ENCODE results near the gene MBD3. TPM values are rescaled to one million over a fixed set of nuclear protein-coding genes. Genes with fewer than 3 reads are reported as not detected.
A peak's percentile ranks its signal among the peaks of the same experiment; 100 is the strongest.
"Not testable (repeated sequence)": the region's sequence is repeated elsewhere in the genome, so short reads cannot be mapped to it uniquely, and the experiment has no call there.

MBD3 gene
- 84.2 and 84.5 TPM in 2 replicates for total RNA-seq
- 56.3 and 66.6 TPM in 2 replicates for polyA plus RNA-seq

GRCh38 chr19:1592755-1593500, at the start of gene MBD3:
Gene MBD3, minus strand, starts transcription at chr19:1592865. Its CDS starts 234 bp downstream, at chr19:1592631.
- peak within 1 kb of the TSS; percentile 99 for H3K27ac ChIP-seq
- peak within 1 kb of the TSS; percentile 97 for H3K4me3 ChIP-seq
- H3K79me2 ChIP-seq = peaks cover 42% of the 10 kb centered on the region
- H3K27me3 ChIP-seq = no peaks in the 10 kb centered on the region
- 7% methylated on average over 34 of the region's 68 CpGs for WGBS (ENCODE audit: low lambda C conversion rate, missing lambda C conversion rate)
- H3K9me2 ChIP-seq (replicated peaks; ENCODE audit: insufficient read depth) = no peaks in the 10 kb centered on the region
- peak within 1 kb of the TSS; percentile 67 for H2AFZ ChIP-seq
- H4K20me1 ChIP-seq (ENCODE audit: insufficient read depth, poor library complexity, severe bottlenecking) = peaks cover 36% of the 10 kb centered on the region
- H3K4me2 ChIP-seq = peak within 1 kb of the TSS; percentile 100
- TF ChIP-seq EZH2phosphoT487 (IDR thresholded peaks at IDR 0.05; ENCODE audit: low read depth, severe bottlenecking, unreplicated experiment) = no peak
- no peak for TF ChIP-seq CTCF (IDR thresholded peaks at IDR 0.05; ENCODE audit: poor library complexity)
- no peak for TF ChIP-seq EZH2 (IDR thresholded peaks at IDR 0.05; ENCODE audit: borderline replicate concordance)
- H3K4me1 ChIP-seq (ENCODE audit: insufficient read depth) = peaks cover 9% of the 10 kb centered on the region
- no peaks in the 10 kb centered on the region for H3K9me3 ChIP-seq (ENCODE audit: low read depth)
- DNase-seq (ENCODE audit: low spot score) = peak; percentile 98
- no peaks in the 10 kb centered on the region for H3K36me3 ChIP-seq (replicated peaks; ENCODE audit: insufficient read depth, low read depth)

- not testable (repeated sequence) for H3K9me3 ChIP-seq (ENCODE audit: low read depth); H3K36me3 ChIP-seq (replicated peaks; ENCODE audit: insufficient read depth, low read depth); DNase-seq (ENCODE audit: low spot score); H2AFZ ChIP-seq; H3K4me3 ChIP-seq; H3K9me2 ChIP-seq (replicated peaks; ENCODE audit: insufficient read depth); H3K4me1 ChIP-seq (ENCODE audit: insufficient read depth); H3K27ac ChIP-seq; H3K4me2 ChIP-seq; H3K27me3 ChIP-seq
- 94% methylated on average over 10 of the region's 10 CpGs for WGBS (ENCODE audit: low lambda C conversion rate, missing lambda C conversion rate)
- Histone ChIP-seq H3K79me2 (peaks cover 62% of the 10 kb centered on the region), H4K20me1 (ENCODE audit: insufficient read depth, poor library complexity, severe bottlenecking) (peaks cover 15% of the 10 kb centered on the region)
These were observed 48.3 kb upstream of the MBD3 start for GRCh38 chr19:1640893-1641448.

GRCh38 chr19:1636325-1637236, 43.9 kb upstream of the MBD3 start:
- Histone ChIP-seq H3K4me3 (no peak overlapping the region), H3K79me2 (peaks cover 68% of the 10 kb centered on the region), H3K4me2 (no peak overlapping the region), H4K20me1 (ENCODE audit: insufficient read depth, poor library complexity, severe bottlenecking) (peaks cover 15% of the 10 kb centered on the region), H3K4me1 (ENCODE audit: insufficient read depth) (peaks cover 10% of the 10 kb centered on the region), H3K27me3 (no peaks in the 10 kb centered on the region), H3K9me3 (ENCODE audit: low read depth) (no peaks in the 10 kb centered on the region), H2AFZ (no peak overlapping the region), H3K27ac (no peak overlapping the region), H3K9me2 (replicated peaks; ENCODE audit: insufficient read depth) (no peaks in the 10 kb centered on the region), H3K36me3 (replicated peaks; ENCODE audit: insufficient read depth, low read depth) (no peaks in the 10 kb centered on the region)
- no peak for TF ChIP-seq CTCF (IDR thresholded peaks at IDR 0.05; ENCODE audit: poor library complexity)
- no peak for TF ChIP-seq EZH2phosphoT487 (IDR thresholded peaks at IDR 0.05; ENCODE audit: low read depth, severe bottlenecking, unreplicated experiment)
- no peak for DNase-seq (ENCODE audit: low spot score)
- over 99% methylated on average over 33 of the region's 34 CpGs for WGBS (ENCODE audit: low lambda C conversion rate, missing lambda C conversion rate)

- Histone ChIP-seq H2AFZ (no peak overlapping the region), H3K27ac (no peak overlapping the region), H3K4me2 (no peak overlapping the region), H3K36me3 (replicated peaks; ENCODE audit: insufficient read depth, low read depth) (no peaks in the 10 kb centered on the region), H3K9me3 (ENCODE audit: low read depth) (no peaks in the 10 kb centered on the region), H3K9me2 (replicated peaks; ENCODE audit: insufficient read depth) (no peaks in the 10 kb centered on the region), H3K4me1 (ENCODE audit: insufficient read depth) (peaks cover 10% of the 10 kb centered on the region), H3K79me2 (peaks cover 55% of the 10 kb centered on the region), H4K20me1 (ENCODE audit: insufficient read depth, poor library complexity, severe bottlenecking) (peaks cover 15% of the 10 kb centered on the region), H3K4me3 (no peak overlapping the region), H3K27me3 (no peaks in the 10 kb centered on the region)
- TF ChIP-seq CTCF (IDR thresholded peaks at IDR 0.05; ENCODE audit: poor library complexity) = no peak
- TF ChIP-seq EZH2 (IDR thresholded peaks at IDR 0.05; ENCODE audit: borderline replicate concordance) = no peak
- over 99% methylated on average over 5 of the region's 5 CpGs for WGBS (ENCODE audit: low lambda C conversion rate, missing lambda C conversion rate)
- no peak for DNase-seq (ENCODE audit: low spot score)
These were observed 42.2 kb upstream of the MBD3 start for GRCh38 chr19:1634938-1635243.
